Measurements from ENCODE around the gene OTUD7B. TPM values are rescaled to one million over a fixed set of nuclear protein-coding genes. Genes with fewer than 3 reads are reported as not detected.

The OTUD7B gene
- total and polyA plus RNA-seq, 4 donors: 4.0 to 28.3 (median 17.1) TPM

GRCh38 chr1:149896575-149896974, 114.0 kb downstream of the OTUD7B start:
- DNase-seq: no peak

GRCh38 chr1:149888999-149889289, 121.6 kb downstream of the OTUD7B start:
- Histone ChIP-seq H3K4me1 (ENCODE audit: control insufficient read depth in 5 of 5, insufficient read depth in 5 of 5, low read length in 5 of 5) (peaks cover 0 to 22% (median 8%) of the 10 kb centered on the region in 5 donors), H3K9ac (ENCODE audit: insufficient read depth in 1 of 2, low read length in 2 of 2) (peak overlapping the region; percentile 70 to 99), H3K36me3 (ENCODE audit: control insufficient read depth in 4 of 4, insufficient read depth in 4 of 4, low read length in 4 of 4) (peaks cover 0 to 5% (median 0%) of the 10 kb centered on the region in 4 donors), H3K27ac (ENCODE audit: low read depth in 1 of 2, low read length in 1 of 2) (peak overlapping the region; percentile 94 to 98), H3K9me3 (ENCODE audit: control insufficient read depth in 4 of 4, insufficient read depth in 3 of 4, low read length in 3 of 4) (no peaks in the 10 kb centered on the region), H3K4me3 (no peak overlapping the region), H3K27me3 (ENCODE audit: control insufficient read depth in 3 of 3, insufficient read depth in 3 of 3, low read length in 2 of 3) (no peaks in the 10 kb centered on the region)
- DNase-seq (peak; percentile 72 to 82 (median 82)), ATAC-seq (ENCODE audit: insufficient read depth, low FRiP score) (no peak)
- no peak for TF ChIP-seq CTCF (IDR thresholded peaks at IDR 0.05; ENCODE audit: control extremely low read depth, extremely low read depth)
- 25 to 40% methylated on average over 6 of the region's 6 CpGs for WGBS, 2 donors

More at GRCh38 chr1:149896575-149896974, 114.0 kb downstream of the OTUD7B start:
- H3K27ac ChIP-seq (ENCODE audit: low read depth in 1 of 2, low read length in 1 of 2): no peak overlapping the region
- no peaks in the 10 kb centered on the region for H3K27me3 ChIP-seq (ENCODE audit: control insufficient read depth in 3 of 3, insufficient read depth in 3 of 3, low read length in 2 of 3)
- no peak for ATAC-seq (ENCODE audit: insufficient read depth, low FRiP score)
- no peaks in the 10 kb centered on the region for H3K9me3 ChIP-seq (ENCODE audit: control insufficient read depth in 4 of 4, insufficient read depth in 3 of 4, low read length in 3 of 4)
- WGBS, 2 donors: 84 to 91% methylated on average over 4 of the region's 4 CpGs
- no peak overlapping the region for H3K9ac ChIP-seq (ENCODE audit: insufficient read depth in 1 of 2, low read length in 2 of 2)
- no peak for TF ChIP-seq CTCF (IDR thresholded peaks at IDR 0.05; ENCODE audit: control extremely low read depth, extremely low read depth)
- H3K4me3 ChIP-seq: no peak overlapping the region
- H3K4me1 ChIP-seq (ENCODE audit: control insufficient read depth in 5 of 5, insufficient read depth in 5 of 5, low read length in 5 of 5): peaks cover 0 to 9% (median 3%) of the 10 kb centered on the region in 5 donors
- H3K36me3 ChIP-seq (ENCODE audit: control insufficient read depth in 4 of 4, insufficient read depth in 4 of 4, low read length in 4 of 4): no peaks in the 10 kb centered on the region

GRCh38 chr1:149888247-149888998, 122.1 kb downstream of the OTUD7B start:
- TF ChIP-seq CTCF (IDR thresholded peaks at IDR 0.05; ENCODE audit: control extremely low read depth, extremely low read depth): peak; percentile 10
- ATAC-seq (ENCODE audit: insufficient read depth, low FRiP score): peak; percentile 42
- H3K4me1 ChIP-seq (ENCODE audit: control insufficient read depth in 5 of 5, insufficient read depth in 5 of 5, low read length in 5 of 5): peaks cover 0 to 26% (median 12%) of the 10 kb centered on the region in 5 donors

More at GRCh38 chr1:149888247-149888998, 122.1 kb downstream of the OTUD7B start:
- no peaks in the 10 kb centered on the region for H3K9me3 ChIP-seq (ENCODE audit: control insufficient read depth in 4 of 4, insufficient read depth in 3 of 4, low read length in 3 of 4)
- peak overlapping the region; percentile 94 to 98 for H3K27ac ChIP-seq (ENCODE audit: low read depth in 1 of 2, low read length in 1 of 2)
- no peak overlapping the region for H3K4me3 ChIP-seq
- DNase-seq: peak in 2 of 3 donors; percentile 91 to 95
- H3K27me3 ChIP-seq (ENCODE audit: control insufficient read depth in 3 of 3, insufficient read depth in 3 of 3, low read length in 2 of 3): no peaks in the 10 kb centered on the region
- H3K36me3 ChIP-seq (ENCODE audit: control insufficient read depth in 4 of 4, insufficient read depth in 4 of 4, low read length in 4 of 4): peaks cover 0 to 5% (median 0%) of the 10 kb centered on the region in 4 donors
- 3 to 5% methylated on average over 28 of the region's 28 CpGs for WGBS, 2 donors
- H3K9ac ChIP-seq (ENCODE audit: insufficient read depth in 1 of 2, low read length in 2 of 2): peak overlapping the region; percentile 70 to 99

Other genes with a start within 250 kb of the OTUD7B start
- 10 to 100 TPM; 11.5 to 25.8 TPM for gene FCGR1A, start 228.0 kb downstream of the OTUD7B start, total RNA-seq
- gene FCGR1A, start 228.0 kb downstream of the OTUD7B start, polyA plus RNA-seq: 10 to 100 TPM; 78.0 to 94.4 TPM
- gene BOLA1, start 111.2 kb downstream of the OTUD7B start, total RNA-seq: 10 to 100 TPM; 12.5 to 14.2 TPM
- 10 to 100 TPM; 16.8 to 28.5 TPM for gene BOLA1, start 111.2 kb downstream of the OTUD7B start, polyA plus RNA-seq
- 1 to 10 TPM; 2.3 to 2.4 TPM for gene SV2A, start 92.9 kb downstream of the OTUD7B start, total RNA-seq
- under 1 TPM; 0.94 to 0.98 TPM for gene SV2A, start 92.9 kb downstream of the OTUD7B start, polyA plus RNA-seq
- gene SF3B4, start 82.9 kb downstream of the OTUD7B start, total RNA-seq: 10 to 100 TPM; 19.6 to 48.1 TPM
- gene SF3B4, start 82.9 kb downstream of the OTUD7B start, polyA plus RNA-seq: 10 to 100 TPM; 37.2 to 38.3 TPM
- 10 to 100 TPM; 10.1 to 11.2 TPM for gene MTMR11, start 73.8 kb downstream of the OTUD7B start, total RNA-seq
- gene MTMR11, start 73.8 kb downstream of the OTUD7B start, polyA plus RNA-seq: 1 to 10 TPM; 6.9 to 7.7 TPM
- 10 to 100 TPM; 31.0 to 86.7 TPM for gene VPS45, start 57.0 kb upstream of the OTUD7B start, total RNA-seq
- gene VPS45, start 57.0 kb upstream of the OTUD7B start, polyA plus RNA-seq: 10 to 100 TPM; 16.3 to 21.1 TPM
- 10 to 100 TPM; 41.6 to 60.6 TPM for gene PLEKHO1, start 139.2 kb upstream of the OTUD7B start, total RNA-seq
- gene PLEKHO1, start 139.2 kb upstream of the OTUD7B start, polyA plus RNA-seq: 10 to 100 TPM; 59.7 to 88.0 TPM
- gene ANP32E, start 225.4 kb upstream of the OTUD7B start, total RNA-seq: 10 to 100 TPM; 28.6 to 37.7 TPM
- gene ANP32E, start 225.4 kb upstream of the OTUD7B start, polyA plus RNA-seq: 10 to 100 TPM; 20.8 to 39.1 TPM
- under 1 TPM; 0.14 to 0.40 TPM for gene CA14, start 247.0 kb upstream of the OTUD7B start, total RNA-seq
- gene CA14, start 247.0 kb upstream of the OTUD7B start, polyA plus RNA-seq: under 1 TPM; 0.19 to 0.30 TPM